GM21515 (cell line): ENCODE results near the gene MLC1.

ENCODE experiments used
- ATAC-seq: cut with Tn5 transposase; IDR thresholded peaks from one replicate; pipeline ENCODE4 v1.9.1; 2021; ENCODE audit not compliant: unreplicated experiment

The MLC1 gene

DNA sequence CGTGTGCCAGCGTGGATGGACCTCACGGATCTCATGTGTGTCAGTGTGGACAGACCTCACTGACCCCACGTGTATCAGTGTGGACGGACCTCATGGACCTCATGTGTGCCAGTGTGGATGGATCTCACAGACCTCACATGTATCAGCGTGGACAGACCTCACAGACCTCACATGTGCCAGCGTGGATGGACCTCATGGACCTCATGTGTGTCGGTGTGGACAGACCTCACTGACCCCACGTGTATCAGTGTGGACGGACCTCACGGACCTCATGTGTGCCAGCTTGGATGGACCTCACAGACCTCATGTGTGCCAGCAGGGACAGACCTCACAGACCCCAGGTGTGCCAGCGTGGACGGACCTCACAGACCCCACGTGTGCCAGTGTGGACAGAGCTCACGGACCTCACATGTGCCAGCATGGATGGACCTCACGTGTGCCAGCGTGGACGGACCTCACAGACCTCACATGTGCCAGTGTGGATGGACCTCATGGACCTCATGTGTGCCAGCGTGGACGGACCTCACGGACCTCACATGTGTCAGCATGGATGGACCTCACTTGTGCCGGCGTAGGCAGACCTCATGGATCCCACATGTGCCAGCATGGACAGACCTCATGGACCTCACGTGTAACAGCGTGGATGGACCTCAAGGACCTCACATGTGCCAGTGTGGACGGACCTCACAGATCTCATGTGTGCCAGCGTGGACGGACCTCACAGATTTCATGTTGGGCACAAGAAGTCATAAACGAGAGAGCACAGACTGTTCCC lies 45.4 kb downstream of the MLC1 start:
- no peak for ATAC-seq

DNA sequence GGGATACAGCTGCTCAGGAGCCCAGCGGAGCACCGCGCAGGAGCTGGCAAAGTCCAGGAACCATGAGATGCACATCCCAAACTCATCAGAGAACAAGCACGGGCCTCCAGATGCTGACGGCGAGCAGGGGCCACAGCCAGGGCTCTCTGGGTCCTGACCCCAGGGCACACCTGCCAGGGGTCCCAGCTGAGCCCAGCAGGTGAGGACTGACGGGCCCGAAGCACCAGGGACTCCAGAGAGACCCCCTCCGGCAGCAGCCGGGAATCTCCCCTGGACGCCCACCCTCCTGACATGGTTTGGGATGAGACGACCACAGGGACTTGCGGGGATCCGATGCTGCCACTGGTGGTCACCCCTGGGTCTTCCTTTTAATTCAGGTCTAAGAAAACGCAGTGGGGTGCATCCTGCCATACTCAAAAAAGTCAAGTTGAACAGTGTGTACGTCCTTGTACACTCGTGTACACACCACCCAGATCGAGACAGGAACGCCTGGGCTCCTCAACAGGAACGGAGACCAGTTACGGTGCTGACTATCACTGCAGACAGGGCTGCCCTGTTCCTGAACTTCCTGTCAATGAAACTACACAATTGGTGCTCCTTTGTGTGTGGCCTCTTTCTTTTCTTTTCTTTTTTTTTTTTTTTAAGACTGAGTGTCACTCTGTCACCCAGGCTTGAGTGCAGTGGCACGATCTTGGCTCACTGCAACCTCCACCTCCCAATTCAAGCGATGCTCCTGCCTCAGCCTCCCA lies 49.1 kb downstream of the MLC1 start:
- no peak for ATAC-seq

DNA sequence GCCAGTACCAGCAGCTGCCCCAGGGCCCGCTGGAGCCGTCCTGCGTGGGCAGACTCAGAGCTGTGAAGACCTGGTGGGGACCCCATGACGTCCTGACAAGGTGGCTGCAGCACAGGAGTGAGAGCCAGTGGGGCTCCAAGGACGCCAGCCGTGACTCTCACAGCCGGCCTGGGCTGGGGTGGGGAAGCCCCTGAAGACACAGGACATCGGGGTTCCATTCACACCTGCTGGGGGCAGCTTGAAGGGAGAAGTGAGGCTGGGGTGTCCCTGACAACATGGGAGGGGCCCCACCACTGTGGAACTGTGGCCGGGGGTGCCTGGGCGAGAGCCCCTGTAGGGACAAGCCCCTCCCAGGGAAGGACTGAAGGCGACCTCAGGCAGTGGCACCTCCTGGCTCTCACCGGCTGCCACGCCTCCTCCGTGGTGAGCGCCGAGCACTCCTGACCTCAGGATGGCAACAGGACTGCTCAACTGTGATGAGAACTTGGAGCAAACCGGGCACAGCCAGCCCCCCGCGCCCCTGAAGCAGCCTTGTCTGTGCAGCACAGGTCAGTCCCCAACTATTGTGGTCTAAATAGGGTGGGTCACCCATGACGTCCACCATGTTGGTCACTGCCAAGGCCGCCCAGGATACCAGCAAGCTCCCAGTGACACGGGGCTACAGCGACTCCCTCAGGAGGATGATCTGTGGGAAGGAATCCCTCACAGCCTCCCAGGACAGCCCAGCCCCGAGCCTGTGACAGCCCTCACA lies 49.9 kb downstream of the MLC1 start:
- no peak for ATAC-seq

DNA sequence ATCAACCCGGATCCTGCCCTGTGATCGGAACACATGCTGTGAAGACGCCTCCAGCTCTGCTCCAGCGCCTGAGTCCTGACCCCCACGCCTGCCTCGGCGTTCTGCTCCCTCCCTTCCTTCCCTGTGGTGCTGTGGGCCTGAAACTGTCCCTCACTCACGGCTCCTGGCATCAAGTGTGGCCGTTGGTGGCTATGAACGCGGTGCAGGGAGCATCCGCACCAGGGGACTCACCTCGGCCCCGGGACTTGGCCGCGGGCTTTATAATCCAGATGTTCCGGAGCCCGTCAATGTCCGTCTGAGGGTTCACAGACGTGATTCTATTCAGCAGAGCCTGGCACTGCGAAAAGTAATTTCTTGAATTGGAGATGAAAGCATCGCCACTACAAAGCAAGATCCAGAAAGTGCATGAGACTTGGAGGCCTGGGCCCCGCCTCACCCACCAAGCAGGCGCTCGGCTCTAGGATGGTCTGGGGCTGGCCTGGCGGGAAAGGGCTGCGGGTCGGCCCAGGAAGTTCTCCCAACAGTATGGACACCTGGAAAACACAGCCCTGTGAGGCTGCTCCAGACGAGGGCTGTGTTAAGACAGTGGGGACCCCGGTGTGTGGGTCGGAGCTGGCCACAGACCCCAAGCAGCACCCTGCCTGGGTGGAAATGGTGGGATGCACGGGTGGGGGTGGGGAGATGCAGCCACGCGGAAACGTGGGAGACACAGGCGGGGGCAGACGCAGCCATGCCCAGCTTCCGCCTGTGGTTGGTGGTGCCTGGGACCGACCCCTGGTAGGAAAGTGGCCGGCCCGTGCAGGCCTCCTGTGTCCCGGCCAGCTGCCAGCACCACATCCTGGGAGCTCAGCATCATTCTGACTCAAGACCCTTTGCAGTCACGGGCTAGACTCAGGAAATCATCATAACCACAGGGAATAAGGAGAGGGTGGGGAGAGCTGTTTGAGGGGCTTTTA lies 50.8 kb downstream of the MLC1 start:
- ATAC-seq = no peak

DNA sequence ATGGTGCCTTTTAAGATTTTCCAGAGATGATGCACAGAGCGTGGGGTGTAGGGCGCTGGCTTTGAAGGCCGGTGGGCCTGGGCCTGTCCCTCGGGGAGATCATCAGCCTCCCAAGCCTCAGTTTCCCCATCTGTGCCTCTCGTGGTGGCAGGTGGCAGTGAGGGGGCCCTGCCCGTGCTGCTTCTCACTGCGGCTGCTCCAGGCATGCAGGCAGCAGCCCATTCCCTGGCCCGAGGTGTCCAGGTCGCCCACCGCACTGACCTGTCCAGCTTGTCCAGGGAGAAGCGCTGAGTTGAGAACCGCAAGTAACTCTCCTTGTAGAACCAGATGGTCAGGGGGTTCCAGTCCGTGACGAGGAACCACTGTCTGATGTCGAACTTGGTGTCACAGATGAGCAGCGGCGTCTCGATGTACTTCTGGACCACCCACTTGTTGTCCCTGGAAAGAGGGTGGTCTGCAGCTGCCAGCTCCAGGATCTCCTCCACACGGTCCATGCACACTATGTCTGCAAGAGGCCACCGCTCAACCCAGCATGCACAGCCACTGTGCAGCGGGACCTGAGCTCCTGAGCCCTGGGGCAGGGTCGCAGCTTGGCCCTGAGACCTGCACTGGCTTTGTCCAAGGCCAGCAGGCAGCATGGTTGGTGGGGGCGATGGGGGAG lies 52.2 kb downstream of the MLC1 start:
- no peak for ATAC-seq

DNA sequence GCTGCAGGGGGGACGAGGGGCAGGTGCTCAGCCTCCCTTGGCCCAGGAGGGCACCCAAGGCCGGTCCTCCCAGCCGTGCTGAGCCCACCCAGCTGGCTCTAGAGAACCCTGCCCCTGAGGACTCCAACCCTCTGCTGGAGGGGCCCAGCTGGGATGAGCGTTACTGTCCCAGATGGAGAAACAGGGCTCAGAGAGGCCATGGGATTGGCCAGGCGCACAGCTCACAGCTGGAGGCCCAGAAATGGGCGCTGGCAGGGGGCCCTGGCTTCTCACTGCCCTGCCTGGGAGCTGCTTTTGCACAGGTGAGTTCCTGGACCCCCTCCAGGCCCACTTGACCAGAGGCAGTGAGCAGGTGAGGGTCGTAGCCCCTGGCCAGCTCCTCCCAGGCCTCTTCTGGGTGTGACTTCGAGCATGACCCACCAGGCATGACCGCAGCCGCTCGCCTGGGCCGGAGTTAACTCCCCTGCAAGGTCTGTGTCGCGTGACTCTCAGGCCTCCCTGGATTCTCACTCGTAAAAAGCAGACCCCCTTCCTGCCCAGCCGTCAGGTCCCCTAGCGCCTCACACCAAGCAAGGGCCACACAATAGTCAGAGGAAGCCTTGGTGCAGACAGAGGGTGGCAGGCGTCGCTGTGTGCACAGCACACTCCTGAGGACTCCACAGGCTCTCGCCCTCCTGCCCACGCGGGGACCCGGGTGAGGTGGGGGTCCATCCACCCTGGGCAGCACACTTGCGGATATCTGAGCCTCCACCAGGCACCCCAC lies 52.9 kb downstream of the MLC1 start:
- ATAC-seq = no peak

DNA sequence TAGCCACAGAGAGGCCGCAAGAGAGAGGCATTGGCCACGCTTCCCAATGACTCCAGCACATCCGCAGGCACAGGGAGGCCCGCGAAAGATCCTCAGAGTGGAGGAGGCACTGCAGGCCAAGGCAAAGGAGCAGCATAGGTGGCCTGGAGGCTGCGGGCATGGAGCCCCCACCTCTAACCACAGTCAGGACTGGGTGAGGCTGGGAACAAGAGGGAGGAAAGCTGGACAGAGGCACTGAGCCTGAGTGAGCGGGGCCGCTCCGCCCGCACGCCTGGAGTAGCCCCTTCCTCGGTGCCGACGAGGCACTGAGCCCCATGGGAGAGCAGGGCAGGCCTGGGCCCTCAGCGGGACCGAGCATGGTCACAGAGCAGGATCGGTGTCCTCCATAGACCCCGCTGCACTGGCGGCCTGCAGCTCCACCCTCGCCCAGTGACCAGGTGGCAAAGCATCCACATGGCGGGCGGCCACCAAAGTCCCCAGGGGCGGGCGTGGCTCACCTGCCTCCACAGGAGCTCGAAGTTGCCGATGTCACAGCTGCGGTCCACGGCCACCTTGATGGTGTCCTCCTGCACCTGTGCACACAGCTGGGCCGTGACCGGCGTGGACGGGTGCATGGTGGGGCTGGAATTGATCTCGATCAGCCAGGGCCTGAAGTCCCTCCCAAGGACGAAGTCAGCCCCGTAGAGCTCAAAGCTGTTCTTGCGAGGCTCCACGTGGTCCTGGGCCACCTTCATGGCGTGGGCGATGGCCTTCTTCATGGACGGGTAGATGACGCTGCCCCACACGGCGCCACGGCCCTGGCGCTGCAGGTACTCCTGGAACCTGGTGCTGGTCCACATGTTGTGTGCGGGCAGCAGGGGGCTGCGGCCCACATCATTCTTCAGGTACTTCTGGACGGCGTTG lies 53.8 kb downstream of the MLC1 start:
- no peak for ATAC-seq

DNA sequence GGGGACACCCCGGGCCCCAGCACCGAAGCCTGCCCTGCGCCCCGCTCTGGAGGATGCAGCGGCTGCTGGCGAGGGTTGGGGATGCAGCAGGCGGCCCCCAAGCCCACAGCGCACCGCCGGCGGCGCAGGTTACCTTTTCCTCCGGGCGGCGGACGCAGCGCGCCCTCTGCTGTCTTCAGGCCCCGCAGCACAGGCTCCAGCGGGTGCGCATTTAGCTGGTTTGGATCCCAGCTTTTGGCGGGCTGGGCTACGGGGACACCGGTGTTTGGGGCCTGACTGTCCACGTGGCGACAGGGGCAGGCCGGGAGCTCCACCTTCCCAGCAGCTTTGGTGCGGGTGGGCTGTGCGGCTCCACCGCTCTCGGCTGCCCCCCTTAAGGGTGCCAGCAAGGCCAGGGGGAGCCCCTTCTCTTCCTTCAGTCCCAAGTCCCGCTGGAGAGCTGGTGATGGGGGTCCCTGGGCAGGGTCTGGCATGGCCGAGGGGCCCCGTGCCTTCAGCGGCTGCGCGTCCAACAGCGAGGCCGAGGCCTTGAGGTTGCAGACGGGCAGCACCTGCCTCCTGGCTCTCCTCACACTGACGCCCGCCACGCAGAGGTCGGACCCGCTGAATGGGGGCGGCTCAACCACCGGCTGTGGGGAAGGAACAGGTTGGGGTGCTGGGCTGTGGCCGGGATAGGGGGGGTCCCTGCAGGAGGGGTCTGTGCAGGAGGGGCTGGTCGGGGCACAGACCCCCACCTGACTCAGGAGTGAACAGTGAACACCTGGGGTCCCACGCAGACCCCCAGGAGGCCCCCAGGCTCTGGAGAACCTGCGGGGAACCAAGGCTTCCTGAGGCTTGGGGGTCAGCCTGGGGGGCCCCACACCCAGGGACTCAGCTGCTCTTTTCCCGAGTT lies 54.7 kb downstream of the MLC1 start:
- no peak for ATAC-seq

DNA sequence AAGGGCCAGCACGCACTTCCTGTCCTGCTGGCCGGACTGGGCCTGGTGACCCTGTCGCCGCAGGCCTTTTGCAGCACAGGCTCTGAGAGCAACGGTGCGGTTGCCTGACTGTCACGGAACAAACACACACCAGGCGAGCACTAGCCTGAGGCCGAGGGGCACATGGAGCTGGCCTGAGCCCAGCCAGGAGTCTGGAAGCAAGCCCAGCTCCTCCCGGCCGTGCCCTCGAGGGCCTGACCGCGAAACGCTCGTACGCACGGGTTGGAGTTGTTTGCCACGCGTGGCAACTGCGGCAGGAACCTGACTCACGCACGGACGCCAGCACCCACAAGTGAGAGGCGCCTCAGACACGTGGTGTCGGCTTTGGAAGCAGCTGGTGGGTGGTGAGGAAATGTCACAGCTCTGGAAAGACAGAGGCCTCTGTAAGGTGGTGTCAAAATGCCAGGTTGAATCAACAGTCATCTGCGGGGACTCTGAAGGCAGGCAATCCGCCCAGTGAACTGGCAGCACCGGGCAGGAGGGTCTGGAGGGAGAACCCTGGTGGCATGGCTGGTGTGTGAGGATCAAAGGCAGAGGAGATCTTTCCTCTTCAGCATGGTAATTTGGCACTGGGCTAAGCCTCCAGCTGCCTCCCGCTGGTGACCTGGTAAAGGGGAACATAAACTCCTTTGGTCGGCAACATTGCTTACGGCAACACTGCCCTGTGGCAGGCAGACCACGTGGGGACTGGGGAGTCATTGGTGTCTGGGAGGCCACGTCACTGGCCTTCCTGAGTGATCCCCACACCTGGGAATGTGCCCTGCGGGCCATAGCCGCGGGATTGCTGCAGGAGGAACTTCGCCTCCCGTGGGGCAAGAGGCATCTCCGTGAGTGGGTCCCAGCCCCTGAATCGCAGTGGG lies 57.3 kb downstream of the MLC1 start:
- ATAC-seq = no peak

DNA sequence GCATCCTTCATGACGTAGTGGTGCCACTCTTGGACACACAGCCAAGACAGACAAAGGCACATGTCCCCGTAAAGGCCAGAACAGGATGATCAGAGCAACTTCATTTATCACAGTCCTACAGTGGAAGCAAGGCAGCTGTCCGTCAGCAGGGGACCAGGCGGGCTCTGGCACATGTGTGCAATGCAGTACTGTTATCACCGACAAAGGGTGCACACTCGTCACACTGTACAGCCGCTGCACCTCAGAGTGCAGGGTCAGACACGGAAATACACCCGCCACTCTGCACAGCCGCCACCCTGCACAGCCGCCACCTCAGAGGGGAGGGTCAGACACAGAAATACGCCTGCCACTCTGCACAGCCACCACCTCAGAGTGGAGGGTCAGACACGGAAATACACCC lies 59.2 kb downstream of the MLC1 start:
- no peak for ATAC-seq

DNA sequence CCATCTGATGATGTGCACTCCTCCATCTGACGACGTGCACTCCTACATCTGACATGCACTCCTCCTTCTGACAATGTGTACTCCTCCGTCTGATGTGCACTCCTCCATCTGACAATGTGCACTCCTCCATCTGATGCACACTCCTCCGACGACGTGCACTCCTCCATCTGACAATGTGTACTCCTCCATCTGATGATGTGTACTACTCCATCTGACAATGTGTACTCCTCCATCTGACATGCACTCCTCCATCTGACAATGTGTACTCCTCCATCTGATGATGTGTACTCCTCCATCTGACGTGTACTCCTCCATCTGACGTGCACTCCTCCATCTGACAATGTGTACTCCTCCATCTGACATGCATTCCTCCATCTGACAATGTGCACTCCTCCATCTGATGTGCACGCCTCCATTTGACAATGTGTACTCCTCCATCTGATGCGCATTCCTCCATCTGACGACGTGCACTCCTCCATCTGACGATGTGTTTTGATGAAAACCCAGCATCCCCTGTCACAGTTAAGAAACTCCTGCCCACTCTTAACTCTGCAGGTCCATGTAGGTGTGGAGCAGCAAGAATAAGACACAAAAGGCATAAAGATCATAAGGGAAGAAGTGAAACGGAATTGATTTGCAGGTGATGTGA lies 62.9 kb downstream of the MLC1 start:
- ATAC-seq = no peak

DNA sequence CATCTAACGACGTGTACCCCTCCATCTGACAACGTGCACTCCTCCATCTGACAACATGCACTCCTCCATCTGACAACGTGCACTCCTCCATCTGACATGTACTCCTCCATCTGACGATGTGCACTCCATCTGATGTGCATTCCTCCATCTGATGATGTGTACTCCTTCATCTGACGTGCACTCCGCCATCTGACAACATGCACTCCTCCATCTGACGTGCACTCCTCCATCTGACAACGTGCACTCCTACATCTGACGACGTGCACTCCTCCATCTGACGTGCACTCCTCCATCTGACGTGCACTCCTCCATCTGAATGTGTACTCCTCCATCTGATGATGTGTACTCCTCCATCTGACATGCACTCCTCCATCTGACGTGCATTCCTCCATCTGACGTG lies 64.6 kb downstream of the MLC1 start:
- ATAC-seq = no peak

DNA sequence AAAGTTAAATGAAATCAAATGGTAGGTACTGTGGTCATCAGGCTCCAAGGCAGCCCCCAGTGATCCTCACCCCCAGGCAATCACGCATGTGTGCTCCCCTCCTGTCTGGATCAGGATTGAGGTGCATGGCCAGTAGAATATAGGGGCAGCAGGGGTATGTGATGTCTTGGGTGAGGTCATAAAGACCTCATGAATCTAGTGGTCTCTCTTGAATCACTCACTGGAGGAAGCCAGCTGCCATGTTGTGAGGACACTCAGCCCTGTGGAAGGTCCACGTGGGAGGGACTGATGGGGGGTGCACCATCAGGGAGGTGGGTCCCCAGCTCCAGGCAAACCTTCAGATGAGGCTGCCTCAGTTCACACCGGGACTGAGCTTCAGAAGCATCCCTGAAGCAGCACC lies 65.9 kb downstream of the MLC1 start:
- ATAC-seq = no peak

DNA sequence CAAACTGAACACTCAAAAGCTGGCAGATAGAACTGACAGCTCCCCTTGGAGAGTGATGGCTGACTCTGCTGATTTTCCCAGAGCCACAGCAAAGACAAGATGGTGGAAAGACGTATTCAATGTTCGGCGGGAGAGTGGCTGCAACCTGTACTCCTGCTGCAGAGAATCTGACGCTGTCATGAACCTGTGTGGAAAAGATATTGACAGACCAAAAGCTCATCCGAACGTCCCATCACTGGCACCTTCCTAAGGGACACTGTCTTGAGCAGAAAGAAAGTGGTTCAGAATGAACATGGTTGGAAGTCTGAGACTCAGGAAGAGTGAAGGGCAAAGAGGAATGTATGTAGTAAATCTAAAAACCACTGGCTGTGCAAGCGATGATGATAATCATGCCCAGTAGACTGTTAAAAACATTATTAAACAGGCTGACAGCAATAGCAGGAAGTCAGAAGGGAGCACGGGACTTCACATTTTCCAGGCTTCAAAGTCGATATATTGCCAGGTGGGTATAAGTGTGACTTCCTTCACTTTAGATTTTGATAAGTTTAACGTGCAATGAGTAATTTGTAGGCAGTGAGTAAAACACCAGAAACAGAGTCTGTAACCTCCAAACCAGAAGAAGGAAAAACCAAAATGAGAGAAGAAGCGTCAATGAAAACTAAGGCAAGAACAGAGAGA lies 66.5 kb downstream of the MLC1 start:
- no peak for ATAC-seq

DNA sequence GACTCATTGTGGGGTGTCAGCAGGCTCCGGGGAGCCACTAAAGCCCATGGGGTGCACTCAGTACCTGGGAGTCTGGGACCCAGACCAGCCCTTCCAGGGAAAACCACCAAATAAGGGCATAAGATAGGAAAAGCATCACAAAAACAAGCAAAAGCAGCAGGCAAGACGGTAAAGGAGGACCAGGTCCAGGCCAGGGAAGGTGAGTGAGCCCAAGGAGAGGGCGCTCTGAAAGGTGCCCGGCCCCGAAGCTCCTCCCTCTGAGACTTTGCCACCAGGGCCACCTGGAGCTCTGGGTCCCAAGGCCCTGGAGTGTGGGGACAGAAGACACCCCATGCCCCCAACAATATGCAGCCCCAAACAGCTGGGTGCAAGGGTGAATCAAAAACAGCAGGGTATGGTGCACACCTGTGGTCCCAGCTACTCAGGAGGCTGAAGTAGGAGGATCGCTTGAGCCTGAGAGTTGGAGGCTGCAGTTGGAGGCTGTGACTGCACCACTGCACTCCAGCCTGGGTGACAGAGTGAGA lies 67.5 kb downstream of the MLC1 start:
- ATAC-seq = no peak
